Activated T-cell treated with anti-CD3 and anti-CD28 coated beads, Interleukin-2, amount 50 U/mL, for 4 hours (primary cell): ENCODE measurements around the gene L3MBTL2. TPM values are rescaled to one million over a fixed set of nuclear protein-coding genes. Genes with fewer than 3 reads are reported as not detected.
"Not testable (repeated sequence)": the region's sequence is repeated elsewhere in the genome, so short reads cannot be mapped to it uniquely, and the experiment has no call there.

Experiments
- ATAC-seq, 2 donors: fragments of 200-7000 bp; cut with Tn5 transposase; one replicate each; pipeline ENCODE4 v1.10.0; 2021
- DNase-seq: peaks from one replicate; pipeline ENCODE4 v3.0.0-alpha.2; 2020
- H3K27me3 Mint-ChIP-seq: one replicate; pipeline ENCODE4 v1.8.0; 2021; ENCODE audit warnings: low read depth, mixed read lengths
- H3K36me3 Mint-ChIP-seq: one replicate; pipeline ENCODE4 v1.8.0; 2022; ENCODE audit warnings: mixed read lengths; ENCODE audit not compliant: insufficient read depth
- H3K4me1 Mint-ChIP-seq: one replicate; pipeline ENCODE4 v1.8.0; 2021; ENCODE audit warnings: low read depth, mixed read lengths
- H3K4me3 Mint-ChIP-seq: one replicate; pipeline ENCODE4 v1.8.0; 2021; ENCODE audit warnings: mild to moderate bottlenecking, moderate library complexity, mixed read lengths
- H3K9me3 Mint-ChIP-seq: one replicate; pipeline ENCODE4 v1.8.0; 2021; ENCODE audit warnings: mixed read lengths
- total RNA-seq, 3 donors: library from RNA; stranded (reverse); gene quantifications; one replicate each; pipeline ENCODE4 v1.2.1, GENCODE V29; 2021

Gene L3MBTL2
- total RNA-seq, 3 donors from 2014 or later: 57.4 to 57.8 (median 57.5) TPM

DNA sequence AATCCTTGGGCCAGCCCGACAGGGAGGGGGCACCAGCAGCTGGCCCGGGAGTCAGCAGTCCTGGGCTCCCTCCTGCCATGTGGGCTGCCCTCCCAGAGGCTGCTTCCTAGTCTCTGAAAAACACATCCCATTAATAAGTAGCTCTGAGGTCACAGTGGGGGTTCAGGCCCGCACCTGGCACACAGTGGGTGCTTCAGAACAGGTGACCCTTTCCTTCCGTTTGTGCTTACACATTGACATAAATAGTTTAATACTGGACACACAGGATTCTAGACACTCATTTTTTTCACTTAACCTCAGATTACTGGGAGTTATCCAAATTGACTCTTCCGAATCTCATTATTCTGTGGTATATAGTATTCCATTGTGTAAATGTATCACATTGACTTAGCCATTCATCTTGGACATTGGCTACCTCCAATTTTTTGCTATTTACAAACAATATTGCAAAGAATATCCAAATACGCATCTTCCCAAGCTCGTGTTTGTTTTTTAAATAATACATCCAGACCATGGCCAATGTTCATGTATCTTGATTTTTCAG lies 36.1 kb downstream of the L3MBTL2 start:
- no peaks in the 10 kb centered on the region for H3K9me3 Mint-ChIP-seq
- no peaks in the 10 kb centered on the region for H3K27me3 Mint-ChIP-seq
- H3K36me3 Mint-ChIP-seq: no peaks in the 10 kb centered on the region
- no peak for ATAC-seq
- H3K4me1 Mint-ChIP-seq: peaks cover 10% of the 10 kb centered on the region
- H3K4me3 Mint-ChIP-seq: no peak overlapping the region
- no peak for DNase-seq

DNA sequence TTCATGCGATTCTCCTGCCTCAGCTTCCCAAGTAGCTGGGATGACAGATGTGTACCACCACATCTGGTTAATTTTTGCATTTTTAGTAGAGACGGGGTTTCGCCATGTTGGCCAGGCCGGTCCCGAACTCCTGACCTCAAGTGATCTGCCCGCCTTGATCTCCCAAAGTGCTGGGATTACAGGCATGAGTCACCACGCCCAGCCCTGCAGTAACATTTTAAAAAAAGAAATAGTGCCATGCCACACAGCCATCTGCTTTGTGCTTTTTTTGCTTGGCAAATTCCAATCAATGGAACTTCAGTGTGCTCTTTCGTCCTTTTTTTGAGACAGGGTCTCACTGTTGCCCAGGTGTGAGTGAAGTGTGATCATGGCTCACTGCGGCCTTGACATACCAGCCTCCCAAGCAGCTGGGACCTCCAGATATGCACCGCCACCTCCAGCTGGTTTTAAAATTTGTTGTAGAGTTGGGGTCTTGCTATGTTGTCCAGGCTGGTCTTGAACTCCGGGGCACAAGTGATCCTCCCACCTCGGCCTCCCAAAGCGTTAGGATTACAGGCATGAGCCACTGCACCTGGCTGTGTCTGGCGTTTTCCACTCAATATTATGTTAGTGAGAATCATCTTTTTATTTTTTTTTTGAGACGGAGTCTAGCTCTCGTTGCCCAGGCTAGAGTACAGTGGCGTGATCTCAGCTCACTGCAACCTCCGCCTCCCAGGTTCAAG lies 37.4 kb downstream of the L3MBTL2 start:
- Mint-ChIP-seq H3K4me3 (no peak overlapping the region), H3K9me3 (no peaks in the 10 kb centered on the region), H3K36me3 (peaks cover 5% of the 10 kb centered on the region), H3K4me1 (peaks cover 3% of the 10 kb centered on the region), H3K27me3 (no peaks in the 10 kb centered on the region)
- ATAC-seq: no peak
- DNase-seq: no peak

DNA sequence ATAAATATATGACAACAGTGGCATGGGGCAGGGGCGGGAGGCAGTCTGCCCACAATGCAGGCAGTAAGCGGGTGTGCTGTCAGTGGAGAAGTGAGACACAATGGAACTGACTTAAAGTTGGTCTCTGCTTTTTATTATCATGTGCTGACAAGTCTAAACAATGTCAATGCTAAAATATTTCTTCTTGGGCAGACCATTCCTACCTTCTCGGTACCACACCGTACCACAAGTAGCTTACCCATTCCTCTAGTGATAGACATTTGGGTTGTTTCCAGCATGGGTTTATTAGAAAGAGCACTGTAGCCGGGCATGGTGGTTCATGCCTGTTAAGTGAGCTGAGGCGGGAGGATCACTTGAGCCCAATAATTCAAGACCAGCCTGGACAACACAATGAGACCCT lies 38.2 kb downstream of the L3MBTL2 start:
- ATAC-seq (no peak), DNase-seq (no peak)
- Mint-ChIP-seq H3K36me3 (peaks cover 8% of the 10 kb centered on the region), H3K9me3 (no peaks in the 10 kb centered on the region), H3K4me1 (peaks cover 3% of the 10 kb centered on the region), H3K4me3 (no peak overlapping the region), H3K27me3 (no peaks in the 10 kb centered on the region)

DNA sequence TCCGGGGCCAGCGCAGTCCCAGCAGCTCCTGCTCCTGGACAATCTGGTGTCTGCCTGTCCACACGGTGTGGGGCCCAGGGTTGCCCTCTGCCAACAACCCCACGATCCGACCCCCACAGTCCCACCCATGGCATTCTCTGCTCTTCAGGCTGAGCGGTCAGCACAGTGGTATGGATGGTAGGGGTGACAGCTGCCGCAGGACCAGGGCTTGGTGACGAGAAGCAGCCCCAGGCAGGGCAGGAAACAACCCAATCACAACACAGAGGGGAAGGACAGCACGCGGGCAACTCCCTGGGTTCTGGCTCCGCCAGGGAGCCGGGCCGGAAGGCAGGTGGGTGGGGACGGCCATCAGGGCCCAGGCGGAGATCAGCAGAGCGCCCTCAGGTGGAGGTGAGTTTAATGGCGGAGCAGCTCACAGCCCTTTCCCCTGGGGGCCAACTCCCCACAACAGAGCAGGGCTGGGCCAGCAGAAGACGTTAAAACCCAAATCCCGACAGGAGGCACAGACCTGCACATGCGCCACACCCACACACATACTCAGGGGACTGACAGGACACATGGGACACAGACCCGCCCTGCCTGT lies 40.9 kb downstream of the L3MBTL2 start:
- Mint-ChIP-seq H3K9me3 (no peaks in the 10 kb centered on the region), H3K36me3 (peaks cover 17% of the 10 kb centered on the region), H3K27me3 (no peaks in the 10 kb centered on the region), H3K4me1 (no peaks in the 10 kb centered on the region), H3K4me3 (no peak overlapping the region)
- peak in 1 of 2 donors; percentile 19 for ATAC-seq
- no peak for DNase-seq

DNA sequence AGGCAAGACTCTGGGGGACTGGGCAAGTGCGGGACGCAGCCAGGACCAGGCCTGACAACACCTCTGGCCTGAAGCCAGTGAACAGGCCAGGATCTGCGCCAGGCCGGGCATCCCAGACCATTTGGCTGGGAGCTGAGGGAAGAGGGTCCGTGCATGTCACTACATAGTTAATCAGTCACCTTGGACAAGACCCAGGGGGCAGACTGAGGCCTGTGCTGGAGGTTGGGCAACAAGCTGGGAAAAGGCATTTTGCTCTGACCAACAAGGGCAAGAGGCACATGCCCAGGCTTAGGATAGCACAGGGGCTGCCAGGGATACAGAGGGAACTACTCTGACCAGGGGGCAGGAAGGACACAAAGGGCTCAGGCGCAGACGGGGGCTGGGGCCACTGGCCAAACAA lies 42.6 kb downstream of the L3MBTL2 start:
- H3K27me3 Mint-ChIP-seq: no peaks in the 10 kb centered on the region
- peaks cover 25% of the 10 kb centered on the region for H3K36me3 Mint-ChIP-seq
- no peaks in the 10 kb centered on the region for H3K4me1 Mint-ChIP-seq
- DNase-seq (no peak), ATAC-seq (no peak)
- no peak overlapping the region for H3K4me3 Mint-ChIP-seq
- no peaks in the 10 kb centered on the region for H3K9me3 Mint-ChIP-seq

DNA sequence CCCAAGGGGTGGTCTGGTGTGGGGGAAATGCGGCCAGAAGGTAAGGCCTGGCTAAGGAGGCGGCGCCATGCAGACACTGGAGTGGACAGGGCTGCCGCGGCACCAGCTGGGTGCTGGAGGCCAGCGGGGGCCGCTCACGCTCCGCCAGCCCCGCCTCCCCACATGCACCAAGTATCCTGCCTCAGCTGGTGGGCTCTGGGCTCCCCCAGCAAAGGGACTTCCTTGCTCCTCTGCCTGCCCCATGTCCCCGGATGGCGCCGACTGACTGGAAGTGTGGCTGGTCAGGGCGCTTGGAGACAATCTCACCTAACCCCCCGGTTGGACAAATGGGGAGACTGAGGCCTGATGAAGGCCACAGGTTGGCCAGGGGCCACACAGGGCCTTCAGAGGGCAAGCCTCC lies 43.2 kb downstream of the L3MBTL2 start:
- H3K9me3 Mint-ChIP-seq: no peaks in the 10 kb centered on the region
- DNase-seq: no peak
- peaks cover 25% of the 10 kb centered on the region for H3K36me3 Mint-ChIP-seq
- ATAC-seq: no peak
- no peaks in the 10 kb centered on the region for H3K4me1 Mint-ChIP-seq
- no peak overlapping the region for H3K4me3 Mint-ChIP-seq
- H3K27me3 Mint-ChIP-seq: no peaks in the 10 kb centered on the region

DNA sequence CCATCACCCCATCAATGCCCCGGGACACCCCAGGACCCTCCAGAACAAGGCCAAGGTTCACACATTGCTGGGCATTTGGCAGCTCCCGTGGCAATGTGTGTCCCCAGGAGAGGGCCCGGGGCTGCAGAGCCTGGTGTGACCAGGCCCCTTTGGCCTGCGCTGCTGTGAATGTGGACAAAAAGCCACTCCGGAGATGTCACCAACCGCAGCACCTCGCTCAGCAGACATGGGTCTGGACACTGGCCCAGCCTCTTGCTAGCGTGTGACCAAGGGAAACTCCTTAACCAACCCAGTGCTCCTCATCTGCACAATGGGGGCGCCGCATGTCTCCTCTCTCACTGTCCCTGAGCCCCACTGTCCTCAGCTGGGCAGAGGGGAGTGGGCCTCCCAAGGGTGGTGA lies 43.6 kb downstream of the L3MBTL2 start:
- no peak for ATAC-seq
- no peaks in the 10 kb centered on the region for H3K27me3 Mint-ChIP-seq
- no peaks in the 10 kb centered on the region for H3K4me1 Mint-ChIP-seq
- peaks cover 25% of the 10 kb centered on the region for H3K36me3 Mint-ChIP-seq
- H3K9me3 Mint-ChIP-seq: no peaks in the 10 kb centered on the region
- H3K4me3 Mint-ChIP-seq: no peak overlapping the region
- no peak for DNase-seq

DNA sequence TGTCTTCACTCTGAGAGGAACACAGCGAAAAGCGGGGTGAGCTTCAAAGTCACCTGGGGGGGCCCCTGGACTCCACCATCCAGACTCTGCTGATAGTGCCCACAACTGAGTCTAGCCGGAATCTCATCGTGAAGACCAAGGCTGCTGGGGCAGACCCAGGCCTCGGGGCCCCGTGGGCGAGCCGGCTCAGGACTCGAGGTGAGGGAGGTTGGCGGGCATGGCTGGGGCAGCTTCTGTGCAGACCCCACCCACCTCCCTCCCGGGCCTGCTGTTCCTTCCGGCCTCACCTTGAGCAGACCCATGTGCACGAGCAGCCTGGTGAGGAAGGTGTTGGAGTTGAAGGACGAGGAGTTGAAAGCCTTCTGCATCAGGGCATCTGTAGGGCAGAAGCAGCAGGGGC lies 44.3 kb downstream of the L3MBTL2 start:
- H3K4me3 Mint-ChIP-seq: no peak overlapping the region
- H3K9me3 Mint-ChIP-seq: no peaks in the 10 kb centered on the region
- no peak for ATAC-seq
- H3K27me3 Mint-ChIP-seq: no peaks in the 10 kb centered on the region
- H3K4me1 Mint-ChIP-seq: no peaks in the 10 kb centered on the region
- DNase-seq: no peak
- peaks cover 25% of the 10 kb centered on the region for H3K36me3 Mint-ChIP-seq

DNA sequence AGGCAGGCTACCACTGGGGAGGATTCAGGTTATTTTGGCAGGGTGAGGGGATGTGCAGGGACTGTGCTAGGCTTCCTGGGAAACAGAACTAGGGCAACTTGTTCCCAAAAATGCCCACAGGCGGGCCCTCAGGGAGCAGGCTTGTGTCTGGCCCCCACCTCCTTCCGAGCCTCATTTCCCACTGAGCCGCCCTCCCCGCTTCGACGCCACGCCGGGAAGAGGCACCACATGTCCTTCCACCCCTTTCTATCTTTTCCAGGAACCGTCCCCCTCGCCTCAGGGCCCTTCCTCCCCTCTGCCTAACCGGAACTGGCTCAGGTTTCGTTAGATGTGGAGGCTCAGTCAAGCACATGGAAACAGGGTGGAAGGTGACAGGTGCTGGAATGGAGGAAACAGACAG lies 45.0 kb downstream of the L3MBTL2 start:
- DNase-seq (no peak), ATAC-seq (no peak)
- Mint-ChIP-seq H3K4me1 (no peaks in the 10 kb centered on the region), H3K36me3 (peaks cover 28% of the 10 kb centered on the region), H3K27me3 (no peaks in the 10 kb centered on the region), H3K9me3 (no peaks in the 10 kb centered on the region), H3K4me3 (no peak overlapping the region)

DNA sequence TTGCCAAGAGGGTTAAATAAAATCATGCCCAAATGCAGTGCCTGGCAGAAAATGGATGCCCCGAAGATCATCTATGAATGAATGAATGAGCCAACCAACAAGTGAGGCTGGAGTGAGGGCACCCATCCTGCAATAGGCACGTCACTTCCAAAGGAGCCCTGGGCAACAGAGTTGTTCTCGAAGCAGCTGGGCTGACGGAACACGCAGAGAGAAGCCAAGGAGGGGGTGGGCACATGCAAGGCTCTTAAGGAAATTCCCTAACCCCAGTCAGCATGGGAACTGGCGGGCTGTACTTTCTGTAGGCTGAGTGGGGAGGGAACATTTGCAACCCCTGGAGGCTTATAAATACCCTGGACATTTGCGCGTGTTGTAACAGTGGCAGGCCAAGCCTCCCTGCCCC lies 47.3 kb downstream of the L3MBTL2 start:
- ATAC-seq (no peak), DNase-seq (no peak)
- Mint-ChIP-seq H3K36me3 (peaks cover 38% of the 10 kb centered on the region), H3K27me3 (no peaks in the 10 kb centered on the region), H3K4me3 (no peak overlapping the region), H3K9me3 (no peaks in the 10 kb centered on the region), H3K4me1 (no peaks in the 10 kb centered on the region)

DNA sequence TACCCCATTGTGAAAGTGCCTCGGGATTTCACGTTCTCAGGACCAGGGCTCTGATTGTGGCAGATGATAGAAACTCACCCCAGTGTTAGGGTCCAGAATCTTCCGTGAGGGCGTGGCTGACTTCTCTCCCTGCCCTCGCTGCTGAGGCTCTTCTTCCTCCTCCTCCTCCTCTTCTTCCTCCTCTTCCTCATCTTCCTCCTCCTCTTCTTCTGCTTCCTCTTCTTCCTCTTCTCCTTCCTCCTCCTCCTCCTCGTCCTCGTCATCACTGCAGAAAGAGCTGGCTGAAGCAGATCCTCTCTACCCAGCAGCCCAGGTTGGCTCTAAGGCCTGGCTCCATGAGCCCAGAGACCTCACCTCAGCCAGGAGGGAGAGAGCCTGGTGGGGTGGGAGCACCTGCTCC lies 49.1 kb downstream of the L3MBTL2 start:
- no peaks in the 10 kb centered on the region for H3K27me3 Mint-ChIP-seq
- H3K36me3 Mint-ChIP-seq: peaks cover 37% of the 10 kb centered on the region

DNA sequence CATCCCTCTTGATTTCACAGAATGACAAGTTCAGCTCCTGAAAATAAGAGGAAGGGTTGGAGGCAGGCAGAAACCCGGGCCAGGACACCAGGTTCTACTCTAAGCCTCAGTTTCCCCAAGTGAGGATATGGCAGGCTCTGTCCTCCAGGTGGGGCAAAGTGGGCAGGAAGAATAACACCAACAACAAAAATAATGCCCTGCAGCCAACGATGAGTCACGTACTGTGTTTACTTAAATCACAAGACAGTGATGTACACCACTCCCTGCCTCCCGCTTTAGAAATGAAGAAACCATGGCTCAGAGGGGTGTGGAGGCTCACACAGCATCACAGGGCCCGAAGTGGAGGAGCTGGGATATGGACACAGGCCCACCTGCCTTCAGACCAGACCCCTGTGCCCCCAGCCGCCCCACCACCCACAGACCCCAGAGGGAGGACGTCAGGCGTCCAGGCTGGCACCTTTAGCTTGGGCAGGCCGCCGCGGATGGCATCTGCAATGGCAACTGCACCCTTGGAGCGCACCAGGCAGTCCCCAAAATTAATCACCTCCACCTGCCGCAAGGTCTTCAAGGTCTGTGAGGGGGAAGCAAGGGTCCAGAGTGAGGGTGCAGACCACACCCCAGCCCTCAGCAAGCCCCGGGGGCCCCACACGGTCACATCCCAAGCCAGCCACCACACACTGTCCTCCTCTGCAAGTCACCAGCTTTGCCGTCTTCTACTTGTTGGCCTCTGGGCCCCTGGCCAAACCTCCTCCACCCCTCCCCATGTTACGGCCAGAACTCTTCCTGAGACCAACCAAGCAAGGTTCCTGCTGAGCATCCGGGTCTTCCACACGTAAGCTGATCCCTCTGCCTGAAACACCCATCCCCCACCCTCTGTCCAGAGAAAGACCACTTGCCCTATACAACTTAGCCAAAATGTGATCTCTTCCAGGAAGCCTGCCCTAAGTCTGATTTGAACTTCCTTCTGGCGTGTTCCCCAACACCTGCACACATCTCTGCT lies 51.4 kb downstream of the L3MBTL2 start:
- no peaks in the 10 kb centered on the region for H3K4me1 Mint-ChIP-seq
- DNase-seq: no peak
- no peak overlapping the region for H3K4me3 Mint-ChIP-seq
- no peak for ATAC-seq
- no peaks in the 10 kb centered on the region for H3K27me3 Mint-ChIP-seq
- peaks cover 27% of the 10 kb centered on the region for H3K36me3 Mint-ChIP-seq
- no peaks in the 10 kb centered on the region for H3K9me3 Mint-ChIP-seq

More for the DNA sequence above, 49.1 kb downstream of the L3MBTL2 start:
- Mint-ChIP-seq H3K9me3 (no peaks in the 10 kb centered on the region), H3K4me1 (no peaks in the 10 kb centered on the region), H3K4me3 (no peak overlapping the region)
- ATAC-seq (no peak), DNase-seq (no peak)

DNA sequence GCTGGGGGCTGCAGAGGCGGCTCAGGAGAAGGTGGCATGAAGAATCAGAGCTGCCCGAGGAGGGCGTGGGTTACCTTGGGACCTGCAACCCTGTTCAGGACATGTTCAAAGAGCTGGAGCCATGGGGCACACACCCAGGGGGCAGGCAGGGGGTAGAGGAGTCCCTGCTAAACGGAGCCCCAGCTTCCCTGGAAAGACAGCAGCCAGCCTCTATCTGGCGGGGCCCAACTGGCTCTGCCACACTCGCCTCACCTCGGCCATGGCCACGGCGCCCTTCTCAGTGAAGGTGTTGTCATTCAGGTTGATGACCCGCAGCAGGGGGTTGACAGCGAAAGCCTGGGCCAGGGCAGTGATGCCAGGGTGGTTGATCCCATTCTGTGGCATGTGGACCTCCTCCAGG lies 52.6 kb downstream of the L3MBTL2 start:
- ATAC-seq (no peak), DNase-seq (no peak)
- no peaks in the 10 kb centered on the region for H3K27me3 Mint-ChIP-seq
- H3K36me3 Mint-ChIP-seq: peaks cover 26% of the 10 kb centered on the region
- H3K4me1 Mint-ChIP-seq: no peaks in the 10 kb centered on the region
- no peaks in the 10 kb centered on the region for H3K9me3 Mint-ChIP-seq
- H3K4me3 Mint-ChIP-seq: no peak overlapping the region

DNA sequence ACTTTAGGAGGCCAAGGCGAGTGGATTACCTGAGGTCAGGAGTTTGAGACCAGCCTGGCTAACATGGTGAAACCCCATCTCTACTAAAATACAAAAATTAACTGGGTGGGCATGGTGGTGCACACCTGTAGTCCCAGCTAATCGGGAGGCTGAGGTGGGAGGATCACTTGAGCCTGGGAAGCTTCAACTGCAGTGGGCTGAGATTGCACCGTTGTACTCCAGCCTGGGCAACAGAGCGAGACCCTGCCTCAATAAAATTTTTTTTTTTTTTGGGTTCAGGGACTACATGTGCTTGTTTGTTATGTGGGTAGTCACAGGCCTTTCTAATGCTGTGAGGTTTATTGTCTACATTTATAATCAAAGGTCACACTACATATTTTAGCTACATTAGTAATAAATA lies 54.6 kb downstream of the L3MBTL2 start:
- not testable (repeated sequence) for H3K4me3 Mint-ChIP-seq, H3K27me3 Mint-ChIP-seq, H3K4me1 Mint-ChIP-seq, ATAC-seq, H3K9me3 Mint-ChIP-seq, DNase-seq
- peaks cover 36% of the 10 kb centered on the region for H3K36me3 Mint-ChIP-seq
